GM23338 (cell line): ENCODE results near the gene ANKRD63. TPM values are rescaled to one million over a fixed set of nuclear protein-coding genes. Genes with fewer than 3 reads are reported as not detected.
A peak's percentile ranks its signal among the peaks of the same experiment; 100 is the strongest.

ENCODE experiments used
- ATAC-seq: fragments of 200-7000 bp; cut with Tn5 transposase; 3 replicates; pipeline ENCODE4 v1.9.1; 2020
- DNase-seq: peaks from one replicate; pipeline ENCODE4 v3.0.0-alpha.2; 2015; ENCODE audit warnings: low spot score
- H2AFZ ChIP-seq: fragments of 200-600 bp; sonication (generic); 2 replicates; pipeline ENCODE4 v1.8.0; 2016; ENCODE audit warnings: antibody characterized with exemption, mild to moderate bottlenecking, moderate library complexity
- H3F3A ChIP-seq: fragments of 200-600 bp; sonication (generic); replicated peaks from 2 replicates; pipeline ENCODE4 v1.8.0; 2017; ENCODE audit warnings: antibody characterized with exemption, mixed run types, low read depth
- H3K27ac ChIP-seq: fragments of 200-600 bp; sonication (generic); 2 replicates; pipeline ENCODE4 v1.6.1; 2016; ENCODE audit warnings: low read depth
- H3K27me3 ChIP-seq: fragments of 200-600 bp; sonication (generic); 2 replicates; pipeline ENCODE4 v1.8.0; 2016; ENCODE audit warnings: mild to moderate bottlenecking, mixed run types, moderate library complexity; ENCODE audit not compliant: insufficient read depth
- H3K36me3 ChIP-seq: fragments of 200-600 bp; sonication (generic); 2 replicates; pipeline ENCODE4 v1.8.0; 2016; ENCODE audit warnings: mild to moderate bottlenecking; ENCODE audit not compliant: insufficient read depth
- H3K4me1 ChIP-seq: fragments of 200-600 bp; sonication (generic); 2 replicates; pipeline ENCODE4 v1.8.0; 2016; ENCODE audit warnings: mild to moderate bottlenecking, moderate library complexity; ENCODE audit not compliant: insufficient read depth
- H3K4me2 ChIP-seq: fragments of 200-600 bp; sonication (generic); 2 replicates; pipeline ENCODE4 v1.7.1; 2017; ENCODE audit warnings: mixed run types
- H3K4me3 ChIP-seq: fragments of 200-600 bp; sonication (generic); 2 replicates; pipeline ENCODE4 v1.6.1; 2016; ENCODE audit warnings: mixed run types
- H3K79me2 ChIP-seq: fragments of 200-600 bp; sonication (generic); replicated peaks from 2 replicates; pipeline ENCODE4 v1.8.0; 2017; ENCODE audit warnings: mild to moderate bottlenecking; ENCODE audit not compliant: insufficient read depth
- H3K9me2 ChIP-seq: fragments of 200-600 bp; sonication (generic); 2 replicates; pipeline ENCODE4 v1.8.0; 2017; ENCODE audit not compliant: insufficient read depth
- H4K20me1 ChIP-seq: fragments of 200-600 bp; sonication (generic); replicated peaks from 2 replicates; pipeline ENCODE4 v1.8.0; 2017; ENCODE audit warnings: mild to moderate bottlenecking; ENCODE audit not compliant: insufficient read depth
- H3K27ac Mint-ChIP-seq: 2 replicates; pipeline ENCODE4 v1.8.0; 2020; ENCODE audit warnings: inconsistent platforms, mild to moderate bottlenecking, moderate library complexity, mixed read lengths
- H3K27me3 Mint-ChIP-seq: 3 replicates; pipeline ENCODE4 v1.8.0; 2022; ENCODE audit warnings: low read depth, mild to moderate bottlenecking, moderate library complexity, mixed read lengths, inconsistent platforms; ENCODE audit not compliant: insufficient read depth, poor library complexity
- H3K36me3 Mint-ChIP-seq: 3 replicates; pipeline ENCODE4 v1.8.0; 2021; ENCODE audit warnings: low read depth, mild to moderate bottlenecking, inconsistent platforms, moderate library complexity, mixed read lengths
- H3K4me1 Mint-ChIP-seq: 3 replicates; pipeline ENCODE4 v1.8.0; 2020; ENCODE audit warnings: mild to moderate bottlenecking, inconsistent platforms, mixed read lengths
- H3K4me3 Mint-ChIP-seq: 3 replicates; pipeline ENCODE4 v1.8.0; 2021; ENCODE audit warnings: moderate library complexity, mild to moderate bottlenecking, inconsistent platforms, mixed read lengths
- H3K9me3 Mint-ChIP-seq: 3 replicates; pipeline ENCODE4 v1.8.0; 2020; ENCODE audit warnings: moderate library complexity, mild to moderate bottlenecking, inconsistent platforms, mixed read lengths
- CREB1 ChIP-seq: fragments of 250-450 bp; sonication (Bioruptor Pico); IDR thresholded peaks from 2 replicates; pipeline ENCODE4 v1.5.0; 2020; ENCODE audit warnings: low read depth, mild to moderate bottlenecking, moderate library complexity
- CTCF ChIP-seq, 2 experiments: fragments of 200-600 bp in 1 of 2; sonication (generic) in 1 of 2; conservative IDR thresholded peaks; 2 replicates each; pipeline versions ENCODE4 v1.5.1 to v1.6.1; 2016 to 2017; ENCODE audit warnings: antibody characterized with exemption in 2 of 2, low read depth in 2 of 2, mild to moderate bottlenecking in 2 of 2, moderate library complexity in 1 of 2
- EZH2 ChIP-seq: fragments of 200-600 bp; sonication (generic); IDR thresholded peaks from one replicate; pipeline ENCODE4 v1.8.0; 2017; ENCODE audit warnings: antibody characterized with exemption, mild to moderate bottlenecking, low read depth; ENCODE audit not compliant: unreplicated experiment
- EZH2phosphoT487 ChIP-seq: fragments of 200-600 bp; sonication (generic); IDR thresholded peaks from one replicate; pipeline ENCODE4 v1.8.1; 2018; ENCODE audit warnings: antibody characterized with exemption; ENCODE audit not compliant: unreplicated experiment
- JUNB ChIP-seq: IDR thresholded peaks from one replicate; pipeline ENCODE4 v1.6.1; 2016; ENCODE audit warnings: antibody characterized with exemption; ENCODE audit not compliant: unreplicated experiment
- NANOG ChIP-seq: IDR thresholded peaks from 2 replicates; pipeline ENCODE4 v1.6.1; 2016; ENCODE audit warnings: antibody characterized with exemption, borderline replicate concordance
- STAT1 ChIP-seq: IDR thresholded peaks from one replicate; pipeline ENCODE4 v1.6.1; 2016; ENCODE audit warnings: antibody characterized with exemption; ENCODE audit not compliant: unreplicated experiment
- ZNF114 ChIP-seq: fragments of 250-450 bp; sonication (Bioruptor Pico); IDR thresholded peaks from 2 replicates; pipeline ENCODE4 v1.5.0; 2020; ENCODE audit warnings: mild to moderate bottlenecking, moderate library complexity
- ZNF331 ChIP-seq: fragments of 250-450 bp; sonication (Bioruptor Pico); IDR thresholded peaks from 2 replicates; pipeline ENCODE4 v1.5.0; 2020; ENCODE audit warnings: low read depth, mild to moderate bottlenecking, moderate library complexity
- polyA plus RNA-seq: library from polyadenylated mRNA; unstranded; fragments of >200 nt; fragmentation: Nextera tagmentation; extraction: Ambion mirVana; gene quantifications from 2 replicates; pipeline ENCODE4 v1.2.1, GENCODE V29; 2016
- total RNA-seq: library from RNA; depleted of rRNA; stranded (reverse); fragments of >200 nt; shearing (Covaris generic); gene quantifications from 2 replicates; pipeline ENCODE4 v1.2.3, GENCODE V29; 2014

Gene ANKRD63
- total and polyA plus RNA-seq, 2 experiments from 2014 or later, result 0.59 TPM; not detected in 1

GRCh38 chr15:40325188-40325587 is 42.3 kb upstream of the ANKRD63 start:
- Mint-ChIP-seq H3K4me1 (peaks cover 70% of the 10 kb centered on the region), H3K9me3 (no peaks in the 10 kb centered on the region; the same call in 2 of the 3 replicates), H3K27me3 (peaks cover 37% of the 10 kb centered on the region), H3K27ac (no peak overlapping the region), H3K36me3 (peaks cover 20% of the 10 kb centered on the region), H3K4me3 (peak overlapping the region; percentile 79)
- peaks cover 16% of the 10 kb centered on the region; the same call in 1 of the 2 replicates for H3F3A ChIP-seq
- TF ChIP-seq CREB1 (no peak), STAT1 (no peak), EZH2 (no peak), CTCF (conservative IDR thresholded peaks at IDR 0.05; ENCODE audit: low read depth in 2 of 2) (no peak), EZH2phosphoT487 (no peak)
- peaks cover 65% of the 10 kb centered on the region for H3K4me1 ChIP-seq
- H3K79me2 ChIP-seq, result peaks cover 21% of the 10 kb centered on the region
- H3K4me3 ChIP-seq, result peak overlapping the region; percentile 83
- peak overlapping the region; percentile 89 for H3K4me2 ChIP-seq
- no peak overlapping the region for H2AFZ ChIP-seq
- ATAC-seq (no peak), DNase-seq (no peak)
- peaks cover 34% of the 10 kb centered on the region for H3K27me3 ChIP-seq
- H3K9me2 ChIP-seq, result no peaks in the 10 kb centered on the region
- no peaks in the 10 kb centered on the region for H3K36me3 ChIP-seq
- peaks cover 10% of the 10 kb centered on the region for H4K20me1 ChIP-seq
- H3K27ac ChIP-seq, result no peak overlapping the region

GRCh38 chr15:40323953-40324937 is 41.4 kb upstream of the ANKRD63 start:
- Mint-ChIP-seq H3K9me3 (no peaks in the 10 kb centered on the region; the same call in 2 of the 3 replicates), H3K27ac (no peak overlapping the region), H3K4me3 (peak overlapping the region; percentile 79), H3K4me1 (peaks cover 66% of the 10 kb centered on the region), H3K36me3 (peaks cover 14% of the 10 kb centered on the region), H3K27me3 (peaks cover 35% of the 10 kb centered on the region)
- peak overlapping the region; percentile 83 for H3K4me3 ChIP-seq
- H3K27me3 ChIP-seq, result peaks cover 34% of the 10 kb centered on the region
- H3K9me2 ChIP-seq, result no peaks in the 10 kb centered on the region
- peaks cover 61% of the 10 kb centered on the region for H3K4me1 ChIP-seq
- H3K27ac ChIP-seq, result no peak overlapping the region
- H3F3A ChIP-seq, result peaks cover 16% of the 10 kb centered on the region; the same call in 1 of the 2 replicates
- H4K20me1 ChIP-seq, result peaks cover 10% of the 10 kb centered on the region
- peaks cover 21% of the 10 kb centered on the region for H3K79me2 ChIP-seq
- peak; percentile 6 for ATAC-seq
- no peak overlapping the region for H2AFZ ChIP-seq
- peak; percentile 61 for DNase-seq
- no peaks in the 10 kb centered on the region for H3K36me3 ChIP-seq
- H3K4me2 ChIP-seq, result peak overlapping the region; percentile 89
- TF ChIP-seq NANOG, result no peak
- no peak for TF ChIP-seq EZH2
- TF ChIP-seq ZNF114 (CRISPR knock-in tag), result no peak
- TF ChIP-seq EZH2phosphoT487, result no peak
- no peak for TF ChIP-seq CREB1
- no peak for TF ChIP-seq JUNB
- TF ChIP-seq CTCF (conservative IDR thresholded peaks at IDR 0.05; ENCODE audit: low read depth in 2 of 2), result no peak
- TF ChIP-seq ZNF331 (CRISPR knock-in tag), result no peak
